Measurements from ENCODE around the gene POLG2.
"Not testable (repeated sequence)": the region's sequence is repeated elsewhere in the genome, so short reads cannot be mapped to it uniquely, and the experiment has no call there.

The POLG2 gene

GRCh38 chr17:64492481-64493109 is 4.3 kb downstream of the POLG2 start:
- no peak overlapping the region for H3K27ac ChIP-seq
- DNase-seq (ENCODE audit: low read depth, low spot score): no peak

- H3K27ac ChIP-seq: no peak overlapping the region
- no peak for DNase-seq (ENCODE audit: low read depth, low spot score)
These were observed 4.9 kb downstream of the POLG2 start for GRCh38 chr17:64491994-64492393.

- DNase-seq (ENCODE audit: low read depth, low spot score): no peak
- no peak overlapping the region for H3K27ac ChIP-seq
These were observed 5.6 kb downstream of the POLG2 start for GRCh38 chr17:64491034-64491860.

DNA sequence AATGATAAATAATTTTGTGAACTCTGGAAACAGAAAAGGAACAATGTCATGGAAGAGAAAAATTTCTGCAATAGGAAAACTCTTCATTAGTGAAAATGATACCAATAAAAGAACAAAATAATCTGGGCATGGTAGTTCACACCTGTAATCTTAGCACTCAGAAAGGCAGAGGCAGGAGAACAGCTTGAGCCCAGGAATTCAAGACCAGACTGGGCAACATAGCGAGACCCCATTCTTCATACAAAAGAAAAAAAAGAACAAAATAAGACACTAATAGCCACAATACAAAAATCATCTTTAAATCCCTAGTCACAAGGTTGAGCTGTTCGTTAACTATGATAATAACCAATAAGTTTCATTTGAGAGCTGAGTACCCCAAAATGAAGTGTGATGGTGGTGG is 8.6 kb downstream of the POLG2 start:
- no peak for DNase-seq (ENCODE audit: low read depth, low spot score)
- H3K27ac ChIP-seq: no peak overlapping the region

GRCh38 chr17:64484380-64484779 is 12.5 kb downstream of the POLG2 start:
- H3K27ac ChIP-seq: no peak overlapping the region
- no peak for DNase-seq (ENCODE audit: low read depth, low spot score)

GRCh38 chr17:64480951-64481350 is 15.9 kb downstream of the POLG2 start:
- DNase-seq (ENCODE audit: low read depth, low spot score): no peak
- no peak overlapping the region for H3K27ac ChIP-seq

- DNase-seq (ENCODE audit: low read depth, low spot score): no peak
- no peak overlapping the region for H3K27ac ChIP-seq
These were observed 19.0 kb downstream of the POLG2 start for GRCh38 chr17:64477849-64478248.

DNA sequence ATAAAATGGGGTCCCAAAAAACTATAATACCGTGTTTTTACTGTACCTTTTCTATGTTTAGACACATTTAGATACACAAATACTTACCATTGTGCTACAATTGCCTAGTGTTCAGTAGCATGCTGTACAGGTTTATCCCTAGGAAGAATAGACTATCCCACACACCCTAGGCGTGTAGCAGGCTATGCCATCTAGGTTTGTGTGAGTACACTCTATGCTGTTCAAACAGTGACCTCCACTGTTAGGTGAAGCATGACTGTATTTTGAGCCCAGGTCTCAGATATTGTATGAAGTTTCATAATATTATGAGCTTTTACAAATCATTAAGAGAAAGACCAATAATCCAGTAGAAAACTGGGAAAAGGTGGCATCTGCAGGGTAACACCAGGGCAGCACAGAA is 24.3 kb downstream of the POLG2 start:
- no peak overlapping the region for H3K27ac ChIP-seq
- no peak for DNase-seq (ENCODE audit: low read depth, low spot score)

DNA sequence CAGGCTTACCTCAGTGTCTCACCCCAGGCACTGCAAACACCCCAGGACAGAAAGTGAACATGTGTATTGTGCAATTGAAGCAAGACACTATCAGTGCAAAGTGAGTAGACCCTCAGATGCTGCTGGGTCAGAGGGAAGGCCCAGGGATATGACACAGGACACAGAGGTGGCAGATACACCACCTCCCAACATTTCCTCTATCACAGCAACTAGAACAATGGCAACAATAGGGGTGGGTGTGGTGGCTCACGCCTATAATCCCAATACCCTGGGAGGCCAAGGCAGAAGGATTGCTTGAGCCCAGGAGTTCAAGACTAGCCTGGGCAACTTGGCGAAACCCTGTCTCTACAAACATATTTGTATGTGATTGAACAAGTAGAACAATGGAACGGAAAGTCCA is 25.4 kb downstream of the POLG2 start:
- no peak overlapping the region for H3K27ac ChIP-seq
- DNase-seq (ENCODE audit: low read depth, low spot score): no peak

- DNase-seq (ENCODE audit: low read depth, low spot score): no peak
- H3K27ac ChIP-seq: no peak overlapping the region
These were observed 26.2 kb downstream of the POLG2 start for GRCh38 chr17:64470625-64471024.

GRCh38 chr17:64466834-64467233 is 30.0 kb downstream of the POLG2 start:
- not testable (repeated sequence) for DNase-seq (ENCODE audit: low read depth, low spot score); H3K27ac ChIP-seq

DNA sequence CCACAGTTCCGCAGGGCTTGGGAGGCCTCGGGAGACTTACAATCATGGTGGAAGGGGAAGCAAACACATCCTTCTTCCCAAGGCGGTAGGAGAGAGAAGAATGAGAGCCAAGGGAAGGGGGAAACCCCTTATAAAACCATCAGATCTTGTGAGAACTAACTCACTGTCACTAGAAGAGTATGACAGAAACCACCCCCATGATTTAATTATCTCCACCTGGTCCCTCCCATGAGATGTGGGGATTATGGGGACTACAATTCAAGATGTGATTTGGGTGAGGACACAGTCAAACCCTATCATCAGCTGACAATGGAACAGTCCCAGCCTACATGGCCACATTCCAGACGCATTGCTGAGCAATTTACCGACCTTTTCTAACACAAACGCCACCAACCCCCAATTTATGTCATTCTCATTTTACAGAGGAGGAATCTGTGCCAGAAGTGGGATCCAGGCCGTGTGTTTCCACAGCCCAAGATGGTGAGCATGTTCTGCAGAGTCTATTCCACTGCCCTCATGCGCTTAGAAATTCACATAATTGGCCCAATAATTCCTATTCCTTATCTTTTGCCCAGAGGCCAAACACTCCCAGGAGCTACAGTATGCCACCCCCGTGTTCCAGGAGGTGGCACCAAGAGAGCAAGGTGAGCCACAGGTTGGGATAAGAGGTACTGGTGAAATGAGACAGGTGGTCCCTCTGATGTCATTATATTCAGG is 30.7 kb downstream of the POLG2 start:
- no peak for DNase-seq (ENCODE audit: low read depth, low spot score)
- H3K27ac ChIP-seq: no peak overlapping the region

DNA sequence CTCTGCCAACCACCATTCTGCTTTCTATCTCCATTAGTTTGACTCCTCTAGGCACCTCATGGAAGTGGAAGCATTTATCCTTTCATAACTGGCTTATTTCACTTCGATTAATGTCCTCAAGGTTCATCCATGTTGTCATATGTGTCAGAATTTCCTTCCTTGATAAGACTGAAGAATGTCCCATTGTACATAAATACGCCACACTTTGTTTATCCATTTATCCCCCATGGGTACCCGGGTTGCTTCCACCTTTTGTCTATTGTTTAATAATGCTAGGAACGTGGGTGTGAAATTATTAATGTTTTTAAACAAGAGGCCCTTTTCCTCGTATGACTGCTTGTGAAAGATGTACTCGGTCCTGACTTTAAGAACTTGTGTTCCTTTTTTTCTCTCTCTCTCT is 35.1 kb downstream of the POLG2 start:
- DNase-seq (ENCODE audit: low read depth, low spot score): no peak
- no peak overlapping the region for H3K27ac ChIP-seq

DNA sequence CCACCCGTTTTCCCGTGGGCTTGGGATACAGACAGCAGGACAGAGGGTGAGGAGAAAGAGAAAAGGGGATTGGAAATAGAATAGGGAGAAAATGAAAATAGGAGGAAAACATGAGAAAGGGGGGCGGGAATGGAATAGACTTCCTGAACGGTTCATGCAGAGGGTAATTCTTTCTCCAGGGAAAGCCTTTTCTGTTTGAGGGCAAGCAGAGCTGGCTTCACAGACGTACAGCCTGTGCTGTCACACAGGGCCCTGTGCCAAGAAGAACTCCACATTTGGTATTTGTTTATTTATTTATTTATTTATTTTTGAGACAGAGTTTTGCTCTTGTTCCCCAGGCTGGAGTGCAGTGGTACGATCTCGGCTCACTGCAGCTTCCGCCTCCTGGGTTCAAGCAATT is 35.9 kb downstream of the POLG2 start:
- no peak overlapping the region for H3K27ac ChIP-seq
- DNase-seq (ENCODE audit: low read depth, low spot score): no peak

DNA sequence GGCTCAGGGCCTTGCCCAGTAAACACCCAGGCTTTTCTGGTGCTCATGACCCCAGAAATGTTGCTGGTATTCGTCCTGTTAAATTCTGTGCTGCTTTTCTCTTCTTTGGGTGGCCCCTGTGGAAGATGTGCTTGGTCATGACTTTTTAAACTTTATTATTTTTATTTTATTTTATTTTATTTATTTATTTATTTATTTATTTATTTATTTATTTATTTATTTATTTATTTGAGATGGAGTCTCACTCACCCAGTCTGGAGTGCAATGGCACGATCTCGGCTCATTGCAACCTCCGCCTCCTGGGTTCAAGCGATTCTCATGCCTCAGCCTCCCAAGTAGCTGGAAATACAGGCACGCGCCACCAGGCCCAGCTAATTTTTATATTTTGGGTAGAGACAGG is 37.0 kb downstream of the POLG2 start:
- not testable (repeated sequence) for DNase-seq (ENCODE audit: low read depth, low spot score); H3K27ac ChIP-seq

GRCh38 chr17:64459284-64459747 is 37.5 kb downstream of the POLG2 start:
- peak; percentile 37 for DNase-seq (ENCODE audit: low read depth, low spot score)
- no peak overlapping the region for H3K27ac ChIP-seq

DNA sequence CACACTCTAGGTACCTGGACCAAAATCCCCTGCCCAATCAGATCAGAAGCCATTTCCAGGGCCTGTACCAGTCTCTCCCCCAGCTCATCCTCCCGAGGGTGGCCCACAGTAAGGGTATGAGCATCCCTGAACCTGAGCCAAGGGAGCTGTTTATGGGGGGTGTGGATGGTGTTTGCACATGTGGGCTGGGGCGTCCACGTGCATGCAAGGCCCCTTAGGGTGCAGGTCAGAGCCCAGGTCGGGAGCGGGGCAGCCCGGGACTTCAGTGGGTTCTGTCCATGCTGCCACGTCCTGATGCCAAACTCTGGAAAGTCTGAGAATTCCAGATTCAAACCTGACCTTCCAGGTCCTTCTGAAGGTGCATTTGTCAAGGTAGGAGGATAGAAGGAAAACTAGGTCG is 38.1 kb downstream of the POLG2 start:
- no peak overlapping the region for H3K27ac ChIP-seq
- DNase-seq (ENCODE audit: low read depth, low spot score): no peak

GRCh38 chr17:64457156-64457555 is 39.7 kb downstream of the POLG2 start:
- no peak for DNase-seq (ENCODE audit: low read depth, low spot score)

DNA sequence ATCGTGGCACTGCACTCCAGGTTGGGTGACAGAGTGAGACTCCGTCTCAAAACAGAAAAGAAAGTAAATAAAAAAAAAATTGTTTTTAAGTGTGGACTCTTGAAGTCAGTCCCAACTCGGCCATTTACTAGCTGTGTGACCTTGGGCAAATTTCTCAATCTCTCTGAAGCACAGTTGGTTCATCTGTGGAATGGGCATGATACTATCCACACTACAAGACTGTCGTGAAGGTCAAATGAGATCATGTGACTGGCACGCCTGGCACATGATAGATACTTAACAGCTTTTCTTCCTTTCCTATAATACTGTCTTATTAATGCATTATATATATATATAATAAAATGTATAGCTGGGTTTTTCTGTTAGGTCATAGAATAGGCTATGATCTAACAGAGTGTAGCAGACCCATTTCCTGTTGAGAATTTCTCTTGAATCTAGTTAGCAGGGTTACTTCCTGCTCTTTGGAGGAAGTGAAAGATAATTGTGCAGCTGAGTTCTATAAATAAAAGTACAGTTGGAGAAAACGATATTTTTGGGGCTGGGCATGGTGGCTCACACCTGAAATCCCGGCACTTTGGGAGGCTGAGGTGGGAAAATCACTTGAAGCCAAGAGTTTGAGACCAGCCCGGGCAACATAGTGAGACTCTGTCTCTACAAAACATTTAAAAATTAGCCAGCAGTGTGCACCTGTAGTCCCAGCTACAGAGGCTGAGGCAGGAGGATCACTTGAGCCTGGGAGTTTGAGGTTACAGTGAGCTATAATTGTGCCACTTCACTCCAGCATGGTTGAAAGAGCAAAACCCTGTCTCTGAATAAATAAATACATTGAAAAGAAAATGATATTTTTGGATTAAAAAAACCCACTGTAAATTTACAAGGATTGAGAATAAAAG is 40.6 kb downstream of the POLG2 start:
- no peak for DNase-seq (ENCODE audit: low read depth, low spot score)
- H3K27ac ChIP-seq: no peak overlapping the region

More at GRCh38 chr17:64457156-64457555, 39.7 kb downstream of the POLG2 start:
- no peak overlapping the region for H3K27ac ChIP-seq

DNA sequence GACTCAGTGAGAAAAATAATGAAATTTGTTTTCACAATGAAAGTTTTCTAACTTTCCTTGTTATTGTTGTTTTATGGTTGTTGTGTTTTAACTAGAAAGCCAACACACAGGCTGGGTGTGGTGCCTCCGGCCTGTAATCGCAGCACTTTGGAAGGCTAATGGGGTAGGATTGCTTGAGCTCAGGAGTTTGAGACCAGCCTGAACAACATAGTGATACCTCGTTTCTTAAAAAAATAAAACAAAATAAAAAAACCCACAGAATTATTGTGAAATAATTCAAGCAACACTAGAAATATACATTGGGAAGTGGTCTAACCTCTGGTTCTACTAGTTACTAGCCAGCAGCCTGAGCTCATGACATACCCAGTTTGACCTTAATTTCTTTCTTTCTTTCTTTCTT is 47.3 kb downstream of the POLG2 start:
- DNase-seq (ENCODE audit: low read depth, low spot score): no peak
- H3K27ac ChIP-seq: peak overlapping the region; percentile 28
